Activated CD4-positive, alpha-beta memory T cell treated with anti-CD3 and anti-CD28 coated beads, Interleukin-2, amount 10 ng/mL, durations not matched to agents 7 days and 5 days (primary cell): Measurements from ENCODE around the gene IPO11. TPM values are rescaled to one million over a fixed set of nuclear protein-coding genes. Genes with fewer than 3 reads are reported as not detected.
"Not testable (repeated sequence)": the region's sequence is repeated elsewhere in the genome, so short reads cannot be mapped to it uniquely, and the experiment has no call there.

Experiments used
- CTCF ChIA-PET: fragments of 350-600 bp; sonication (Branson Sonifier 250); formaldehyde crosslinking; loops from one replicate; lab custom pipeline; 2021; ENCODE audit warnings: antibody characterized with exemption, inconsistent platforms; lab: Charles Lee
- POLR2A ChIA-PET: fragments of 350-600 bp; sonication (Branson Sonifier 250); formaldehyde crosslinking; loops from one replicate; lab custom pipeline; 2021; ENCODE audit warnings: antibody characterized with exemption; lab: Charles Lee
- DNase-seq: peaks from one replicate; pipeline ENCODE4 v3.0.0-alpha.2; 2020
- H3K27ac Mint-ChIP-seq: one replicate; pipeline ENCODE4 v1.8.0; 2021; ENCODE audit warnings: mild to moderate bottlenecking, mixed read lengths
- H3K27me3 Mint-ChIP-seq: one replicate; pipeline ENCODE4 v1.8.0; 2021; ENCODE audit warnings: mixed read lengths
- H3K36me3 Mint-ChIP-seq: one replicate; pipeline ENCODE4 v1.8.0; 2021; ENCODE audit warnings: low read depth, mixed read lengths
- H3K4me1 Mint-ChIP-seq: one replicate; pipeline ENCODE4 v1.8.0; 2021; ENCODE audit warnings: mixed read lengths
- H3K4me3 Mint-ChIP-seq: one replicate; pipeline ENCODE4 v1.8.0; 2021; ENCODE audit warnings: mild to moderate bottlenecking, mixed read lengths
- H3K9me3 Mint-ChIP-seq: one replicate; pipeline ENCODE4 v1.8.0; 2021; ENCODE audit warnings: mixed read lengths
- total RNA-seq, 2 experiments: library from RNA; stranded (reverse); gene quantifications; one replicate each; pipeline ENCODE4 v1.2.3, GENCODE V29; 2021

Gene IPO11
- total RNA-seq, 2 experiments from 2014 or later: 23.8 to 23.9 TPM

DNA sequence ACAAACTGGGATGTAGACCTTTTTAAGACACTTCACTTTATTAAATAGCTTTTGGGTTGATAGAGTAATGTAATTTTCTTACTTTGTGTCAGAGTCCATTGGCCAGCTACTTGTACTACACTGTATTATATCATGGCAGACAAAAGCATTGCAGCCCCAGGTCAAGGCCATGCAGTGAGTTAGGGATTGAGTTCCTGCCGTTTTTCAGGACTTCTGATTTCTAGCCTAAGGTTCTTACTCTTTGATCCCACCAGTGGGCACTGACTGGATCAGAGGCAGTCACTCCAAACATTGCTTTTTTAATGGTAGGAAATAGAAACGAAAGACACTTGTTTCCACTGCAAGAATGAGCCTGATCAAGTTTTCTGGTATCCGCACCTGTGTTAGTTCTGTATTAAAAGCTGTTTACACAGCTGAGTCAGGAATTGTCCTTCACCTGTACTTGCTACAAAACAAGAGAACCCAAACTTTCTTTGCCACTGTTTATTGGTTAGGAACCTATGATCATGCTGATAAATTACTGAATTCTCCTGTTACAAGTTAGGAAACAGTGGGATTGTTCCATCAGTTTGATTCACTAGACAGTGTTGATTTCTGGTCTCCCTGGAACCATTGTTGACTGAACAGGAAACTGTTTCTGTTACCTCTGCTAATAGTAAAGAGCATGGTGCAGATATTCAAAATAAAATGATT, 188.1 kb downstream of the IPO11 start:
- CTCF ChIA-PET: no interaction called here
- Mint-ChIP-seq H3K27me3 (no peaks in the 10 kb centered on the region), H3K4me3 (no peak overlapping the region), H3K4me1 (peaks cover 3% of the 10 kb centered on the region), H3K36me3 (peaks cover 5% of the 10 kb centered on the region), H3K9me3 (no peaks in the 10 kb centered on the region), H3K27ac (no peak overlapping the region)
- DNase-seq: no peak
- POLR2A ChIA-PET: interaction anchor here (0.6 kb wide), 1 partner anchor 22 kb away, joined by 4 read pairs; the partner anchor contains the start of gene LRRC70

DNA sequence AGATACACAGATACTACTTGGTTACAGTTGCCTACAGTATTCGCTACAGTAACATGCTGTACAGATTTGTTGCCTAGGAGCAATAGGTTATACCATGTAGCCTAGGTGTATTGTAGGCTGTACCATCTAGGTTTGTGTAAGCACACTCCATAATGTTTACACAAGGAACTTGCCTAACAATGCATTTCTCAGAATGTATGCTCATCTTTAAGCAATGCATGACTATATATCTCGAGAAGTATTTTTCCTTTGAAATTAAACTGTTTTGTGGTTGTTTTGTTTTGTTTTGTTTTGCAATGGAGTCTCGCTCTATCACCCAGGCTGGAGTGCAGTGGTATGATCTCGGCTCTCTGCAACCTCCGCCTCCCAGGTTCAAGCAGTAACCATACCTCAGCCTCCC, 191.4 kb downstream of the IPO11 start:
- Mint-ChIP-seq H3K4me1 (peaks cover 8% of the 10 kb centered on the region), H3K27ac (no peak overlapping the region), H3K4me3 (no peak overlapping the region), H3K9me3 (no peaks in the 10 kb centered on the region), H3K36me3 (peaks cover 14% of the 10 kb centered on the region), H3K27me3 (no peaks in the 10 kb centered on the region)
- ChIA-PET CTCF (no interaction called here), POLR2A (no interaction called here)
- no peak for DNase-seq

DNA sequence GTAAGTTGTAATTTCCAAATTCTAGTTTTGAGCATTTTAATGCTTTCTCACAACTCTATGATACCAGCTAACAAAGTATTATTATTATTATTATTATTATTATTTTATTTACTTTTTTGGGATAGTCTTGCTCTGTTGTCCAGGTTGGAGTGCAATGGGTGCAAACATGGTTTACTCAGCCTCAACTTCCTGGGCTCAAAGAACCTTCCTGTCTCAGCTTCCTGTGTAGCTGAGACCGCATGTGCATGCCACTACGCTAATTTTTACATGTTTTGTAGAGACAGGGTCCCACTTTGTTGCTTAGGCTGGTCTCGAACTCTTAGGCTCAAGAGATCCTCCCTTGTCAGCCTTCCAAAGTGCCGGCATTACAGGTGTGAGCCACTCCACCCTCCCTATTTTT, 193.1 kb downstream of the IPO11 start:
- H3K4me1 Mint-ChIP-seq: peaks cover 8% of the 10 kb centered on the region
- H3K27ac Mint-ChIP-seq: no peak overlapping the region
- ChIA-PET CTCF (interaction anchor here (0.7 to 1.1 kb wide), 2 partner anchors 32 to 146 kb away, joined by 3 to 4 read pairs; no protein-coding TSS in a partner anchor), POLR2A (interaction anchor here (0.6 to 0.8 kb wide), 2 partner anchors 13 to 44 kb away, joined by 3 read pairs; no protein-coding TSS in a partner anchor)
- no peak for DNase-seq
- no peak overlapping the region for H3K4me3 Mint-ChIP-seq
- H3K27me3 Mint-ChIP-seq: no peaks in the 10 kb centered on the region
- peaks cover 18% of the 10 kb centered on the region for H3K36me3 Mint-ChIP-seq
- H3K9me3 Mint-ChIP-seq: peaks cover 1% of the 10 kb centered on the region

DNA sequence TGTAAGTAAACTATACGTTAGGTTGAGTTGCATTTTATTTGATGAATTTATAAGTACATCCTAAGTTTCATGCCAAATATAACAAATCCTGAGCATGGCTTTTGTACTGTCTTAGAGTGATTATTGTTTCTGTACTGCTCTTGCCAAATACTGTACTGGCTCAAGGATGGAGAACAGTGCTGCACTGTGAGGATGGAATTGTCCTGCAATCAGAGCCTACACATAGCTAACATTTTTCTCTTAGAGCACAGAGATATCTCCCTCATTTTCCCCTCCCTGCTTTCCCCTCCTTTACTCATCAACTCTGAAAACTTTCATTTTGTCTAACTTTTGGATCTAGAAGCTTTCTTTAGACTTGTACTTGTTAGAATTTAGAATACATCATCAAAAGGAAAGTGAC, 194.3 kb downstream of the IPO11 start:
- no peaks in the 10 kb centered on the region for H3K27me3 Mint-ChIP-seq
- H3K4me1 Mint-ChIP-seq: peaks cover 7% of the 10 kb centered on the region
- CTCF ChIA-PET: no interaction called here
- H3K4me3 Mint-ChIP-seq: no peak overlapping the region
- H3K9me3 Mint-ChIP-seq: peaks cover 1% of the 10 kb centered on the region
- no peak overlapping the region for H3K27ac Mint-ChIP-seq
- POLR2A ChIA-PET: no interaction called here
- H3K36me3 Mint-ChIP-seq: peaks cover 22% of the 10 kb centered on the region
- DNase-seq: no peak

DNA sequence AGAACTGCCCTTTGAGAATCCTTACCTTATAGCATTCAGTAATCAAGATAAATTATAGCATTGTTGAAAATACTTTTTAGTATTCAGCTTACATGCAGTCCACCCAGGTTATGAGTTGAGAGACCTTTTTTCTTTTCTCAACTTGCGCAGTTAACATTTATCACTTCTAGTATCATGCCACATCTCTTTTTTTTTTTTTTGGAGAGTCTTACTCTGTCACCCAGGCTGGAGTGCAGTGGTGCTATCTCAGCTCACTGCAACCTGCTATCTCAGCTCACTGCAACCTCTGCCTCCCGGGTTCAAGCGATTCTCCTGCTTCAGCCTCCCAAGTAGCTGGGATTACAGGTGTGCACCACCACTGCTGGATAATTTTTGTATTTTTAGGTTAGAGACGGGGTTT, 195.1 kb downstream of the IPO11 start:
- Mint-ChIP-seq H3K36me3 (peaks cover 22% of the 10 kb centered on the region), H3K9me3 (peaks cover 1% of the 10 kb centered on the region), H3K4me3 (no peak overlapping the region), H3K4me1 (peaks cover 7% of the 10 kb centered on the region), H3K27ac (no peak overlapping the region), H3K27me3 (no peaks in the 10 kb centered on the region)
- CTCF ChIA-PET: interaction anchor here (1.0 kb wide), 1 partner anchor 24 kb away, joined by 3 read pairs; no protein-coding TSS in a partner anchor
- no peak for DNase-seq
- POLR2A ChIA-PET: no interaction called here

DNA sequence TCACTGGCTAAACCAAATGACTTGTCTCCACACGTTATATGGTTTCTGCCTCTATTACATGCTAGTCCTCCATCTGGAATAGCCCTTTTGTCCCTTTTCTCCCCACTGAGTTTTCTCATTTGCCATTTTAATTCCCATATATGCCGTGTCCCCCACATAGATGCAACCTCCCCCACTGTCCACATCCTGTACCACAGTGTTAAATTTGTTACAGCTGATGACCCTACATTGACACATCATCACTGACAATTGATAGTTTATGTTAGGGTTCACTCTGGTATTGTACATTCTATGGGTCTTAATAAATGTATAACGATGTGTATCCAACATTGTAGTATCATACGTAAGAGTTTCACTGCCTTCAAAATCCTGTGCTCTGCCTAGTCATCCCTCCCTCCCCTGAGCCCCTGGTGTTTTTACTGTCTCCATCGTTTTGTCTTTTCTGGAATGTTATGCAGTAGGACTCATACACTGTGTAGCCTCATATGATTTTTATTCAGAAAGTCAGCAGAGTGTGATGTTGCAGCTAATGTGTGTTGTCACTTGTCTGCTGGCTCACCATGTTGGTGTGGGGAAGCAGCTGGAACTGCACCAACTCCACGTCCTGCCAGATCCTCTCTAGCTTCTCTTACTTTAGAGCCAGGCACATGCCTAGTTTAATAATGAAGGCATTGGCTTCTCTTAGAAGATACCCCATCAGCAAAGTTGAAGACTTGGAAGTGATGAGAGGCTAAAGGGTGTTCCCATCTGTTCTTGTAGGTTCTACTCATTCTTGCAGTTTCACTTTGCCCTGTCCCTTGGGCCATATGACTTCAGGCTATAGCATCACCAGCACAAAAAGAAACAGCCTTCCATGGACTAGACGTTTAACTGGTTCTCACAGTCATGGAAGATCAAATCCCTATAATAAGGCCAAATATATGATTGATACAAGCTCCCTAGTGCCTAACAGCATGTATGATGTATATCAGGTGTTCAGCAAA, 196.3 kb downstream of the IPO11 start:
- CTCF ChIA-PET: no interaction called here
- no peak for DNase-seq
- H3K9me3 Mint-ChIP-seq: peaks cover 1% of the 10 kb centered on the region
- peaks cover 7% of the 10 kb centered on the region for H3K4me1 Mint-ChIP-seq
- H3K36me3 Mint-ChIP-seq: peaks cover 23% of the 10 kb centered on the region
- H3K27ac Mint-ChIP-seq: no peak overlapping the region
- POLR2A ChIA-PET: no interaction called here
- no peaks in the 10 kb centered on the region for H3K27me3 Mint-ChIP-seq
- no peak overlapping the region for H3K4me3 Mint-ChIP-seq

DNA sequence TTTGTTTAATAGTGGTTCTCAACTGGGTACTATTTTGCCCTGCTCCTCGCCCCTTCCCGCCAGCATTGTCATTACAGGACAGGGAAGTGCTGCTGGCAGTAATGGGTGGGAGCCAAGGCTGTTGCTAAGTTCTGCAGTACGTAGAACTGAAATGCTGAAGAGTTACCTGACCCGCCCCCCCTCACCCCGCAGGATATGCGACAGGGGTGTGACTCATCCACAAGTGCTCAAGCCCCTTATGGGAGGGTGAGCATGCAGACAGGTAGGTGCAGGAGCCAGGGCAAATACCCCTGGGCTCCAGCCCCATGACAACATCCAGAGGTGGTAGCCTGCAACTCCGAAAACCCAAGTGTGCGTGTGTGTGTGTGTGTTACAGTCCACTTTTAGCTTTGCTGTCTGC, 201.8 kb downstream of the IPO11 start:
- ChIA-PET CTCF (no interaction called here), POLR2A (no interaction called here)
- Mint-ChIP-seq H3K36me3 (peaks cover 7% of the 10 kb centered on the region), H3K4me3 (no peak overlapping the region), H3K27ac (no peak overlapping the region), H3K9me3 (peaks cover under 1% of the 10 kb centered on the region), H3K4me1 (no peaks in the 10 kb centered on the region), H3K27me3 (no peaks in the 10 kb centered on the region)
- no peak for DNase-seq

DNA sequence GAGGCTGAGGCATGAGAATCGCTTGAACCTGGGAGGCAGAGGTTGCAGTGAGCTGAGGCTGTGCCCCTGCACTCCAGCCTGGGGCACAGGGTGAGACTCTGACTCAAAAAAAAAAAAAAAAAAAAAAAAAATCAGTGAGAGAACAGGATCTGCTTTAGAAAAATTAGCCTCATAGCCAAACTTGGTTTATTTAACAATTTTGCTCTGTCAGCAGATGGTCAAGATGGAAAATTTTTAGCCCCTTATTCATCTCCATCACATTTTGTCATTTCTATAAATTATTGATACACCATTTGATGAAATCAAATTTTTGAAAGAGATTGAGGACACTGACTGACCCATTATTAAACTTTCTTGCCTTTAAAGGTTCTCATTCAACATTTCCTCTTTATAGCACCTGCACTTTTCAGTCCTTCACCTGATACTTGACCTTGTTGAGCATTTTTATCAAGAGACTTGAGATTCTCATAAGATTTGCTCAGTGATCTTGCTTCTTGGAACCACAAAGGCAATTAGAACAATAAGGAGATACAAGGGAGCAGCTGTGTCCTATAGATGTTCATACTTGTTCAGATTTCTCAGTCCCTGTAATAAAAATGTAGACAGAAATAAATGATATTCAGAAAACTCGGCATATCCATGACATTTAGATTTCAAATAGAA, 204.2 kb downstream of the IPO11 start:
- Mint-ChIP-seq H3K4me3 (no peak overlapping the region), H3K36me3 (peaks cover 7% of the 10 kb centered on the region), H3K27ac (no peak overlapping the region), H3K4me1 (no peaks in the 10 kb centered on the region), H3K9me3 (no peaks in the 10 kb centered on the region), H3K27me3 (no peaks in the 10 kb centered on the region)
- CTCF ChIA-PET: no interaction called here
- no peak for DNase-seq
- POLR2A ChIA-PET: no interaction called here

DNA sequence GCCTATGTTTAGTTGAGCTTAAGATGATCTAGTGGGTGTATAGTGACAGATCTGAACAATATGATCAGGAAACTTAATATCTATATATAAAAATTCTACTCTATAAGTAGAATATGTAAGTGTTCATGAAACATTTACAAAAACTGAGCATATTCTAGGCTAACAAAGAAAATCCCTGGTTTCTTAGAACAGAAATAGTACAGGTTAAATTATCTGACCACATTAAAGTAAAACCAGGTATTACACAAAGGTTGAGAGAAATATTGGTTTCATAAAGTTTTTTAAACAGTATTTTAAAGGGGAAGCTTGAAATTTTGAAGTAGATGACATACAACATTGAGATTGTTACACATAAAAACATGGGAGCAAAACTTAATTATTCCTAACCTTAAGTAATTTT, 205.4 kb downstream of the IPO11 start:
- Mint-ChIP-seq H3K4me1 (no peaks in the 10 kb centered on the region), H3K27me3 (no peaks in the 10 kb centered on the region), H3K27ac (no peak overlapping the region), H3K4me3 (no peak overlapping the region), H3K9me3 (no peaks in the 10 kb centered on the region), H3K36me3 (peaks cover 5% of the 10 kb centered on the region)
- no peak for DNase-seq
- POLR2A ChIA-PET: no interaction called here
- CTCF ChIA-PET: no interaction called here

DNA sequence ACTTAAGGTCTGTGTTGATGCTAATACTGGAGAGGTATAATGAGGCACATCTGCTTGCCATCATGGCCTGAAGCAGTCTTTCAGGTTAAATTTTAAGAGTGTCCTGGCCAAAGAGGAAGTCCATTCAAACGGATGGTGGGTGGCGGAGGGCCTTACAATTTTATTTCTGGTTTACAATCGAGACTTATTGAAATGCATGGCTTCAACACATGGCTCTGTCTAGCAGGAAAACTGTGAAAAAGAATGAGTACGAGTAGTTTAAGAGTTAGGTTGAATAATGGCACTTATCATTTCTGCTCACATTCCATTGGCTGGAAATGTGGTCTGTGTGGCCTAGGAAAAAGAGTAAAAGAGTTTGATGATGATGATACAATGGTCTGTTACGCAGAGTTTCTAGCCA, 208.2 kb downstream of the IPO11 start:
- Mint-ChIP-seq H3K27ac (no peak overlapping the region), H3K4me1 (no peaks in the 10 kb centered on the region), H3K27me3 (no peaks in the 10 kb centered on the region), H3K9me3 (no peaks in the 10 kb centered on the region), H3K4me3 (no peak overlapping the region), H3K36me3 (peaks cover 4% of the 10 kb centered on the region)
- DNase-seq: no peak
- ChIA-PET POLR2A (no interaction called here), CTCF (no interaction called here)

DNA sequence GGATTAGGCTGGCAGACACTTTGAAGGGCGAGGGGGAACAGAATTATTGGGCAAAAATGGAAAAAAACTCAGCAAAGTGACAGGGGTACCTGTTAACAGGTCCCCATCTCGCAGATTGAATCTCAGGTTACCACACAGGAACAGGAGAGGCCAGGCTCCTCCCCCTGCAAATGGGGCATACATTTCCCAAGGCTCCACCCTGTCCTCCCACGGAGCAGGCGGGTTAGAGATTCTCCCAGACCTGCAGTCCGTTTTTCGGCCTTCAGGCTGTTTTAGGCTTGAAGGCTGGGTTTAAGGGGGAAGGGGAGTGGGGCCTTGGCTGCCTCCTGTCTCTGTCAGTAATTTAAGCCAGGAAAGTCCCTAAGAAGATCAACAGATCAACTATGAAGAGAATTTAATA, 208.7 kb downstream of the IPO11 start:
- CTCF ChIA-PET: no interaction called here
- H3K27me3 Mint-ChIP-seq: no peaks in the 10 kb centered on the region
- no peak for DNase-seq
- H3K36me3 Mint-ChIP-seq: peaks cover 4% of the 10 kb centered on the region
- POLR2A ChIA-PET: no interaction called here
- H3K9me3 Mint-ChIP-seq: no peaks in the 10 kb centered on the region
- no peak overlapping the region for H3K4me3 Mint-ChIP-seq
- no peak overlapping the region for H3K27ac Mint-ChIP-seq
- no peaks in the 10 kb centered on the region for H3K4me1 Mint-ChIP-seq

DNA sequence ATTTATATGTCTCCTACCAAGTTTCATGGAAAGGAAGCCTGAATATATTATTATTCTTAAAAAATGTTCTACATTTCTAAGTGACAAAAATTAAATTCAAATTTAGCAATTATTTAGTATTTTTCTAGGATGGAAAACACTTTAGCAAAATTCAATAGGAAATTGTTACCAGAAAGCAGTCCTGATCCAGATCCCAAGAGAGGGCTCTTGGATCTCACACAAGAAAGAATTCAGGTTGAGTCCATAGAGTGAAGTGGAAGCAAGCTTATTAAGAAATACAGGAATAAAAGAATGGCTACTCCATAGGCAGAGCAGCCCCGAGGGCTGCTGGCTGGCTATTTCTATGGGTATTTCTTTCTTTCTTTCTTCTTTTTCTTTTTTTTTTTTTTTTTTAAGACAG, 210.7 kb downstream of the IPO11 start:
- no peak for DNase-seq
- Mint-ChIP-seq H3K36me3 (peaks cover 4% of the 10 kb centered on the region), H3K4me1 (no peaks in the 10 kb centered on the region), H3K27ac (no peak overlapping the region), H3K27me3 (no peaks in the 10 kb centered on the region), H3K4me3 (no peak overlapping the region), H3K9me3 (no peaks in the 10 kb centered on the region)
- CTCF ChIA-PET: no interaction called here
- POLR2A ChIA-PET: no interaction called here

DNA sequence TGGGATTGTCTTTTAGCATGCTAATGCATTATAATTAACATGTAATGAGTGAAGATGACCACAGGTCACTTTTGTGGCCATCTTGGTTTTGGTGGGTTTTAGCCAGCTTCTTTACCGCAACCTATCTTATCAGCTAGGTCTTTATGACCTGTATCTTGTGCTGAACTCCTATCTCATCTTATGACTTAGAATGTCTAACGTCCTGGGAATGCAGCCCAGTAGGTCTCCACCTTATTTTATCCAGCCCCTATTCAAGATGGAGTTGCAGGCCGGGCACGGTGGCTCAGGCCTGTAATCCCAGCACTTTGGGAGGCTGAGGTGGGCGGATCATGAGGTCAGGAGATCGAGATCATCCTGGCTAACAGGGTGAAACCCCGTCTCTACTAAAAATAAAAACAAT, 211.9 kb downstream of the IPO11 start:
- POLR2A ChIA-PET, H3K9me3 Mint-ChIP-seq, H3K27ac Mint-ChIP-seq, H3K36me3 Mint-ChIP-seq, H3K4me1 Mint-ChIP-seq, H3K27me3 Mint-ChIP-seq, DNase-seq, CTCF ChIA-PET, H3K4me3 Mint-ChIP-seq: not testable (repeated sequence)
